Activated CD4-positive, alpha-beta T cell treated with anti-CD3 and anti-CD28 coated beads, Interleukin-2, amount 10 ng/mL, durations not matched to agents 7 days and 5 days (primary cell): ENCODE measurements around the gene GATAD2B. TPM values are rescaled to one million over a fixed set of nuclear protein-coding genes. Genes with fewer than 3 reads are reported as not detected.

Experiments
- CTCF ChIA-PET: fragments of 350-600 bp; sonication (Branson Sonifier 250); formaldehyde crosslinking; loops from one replicate; lab custom pipeline; 2021; ENCODE audit warnings: antibody characterized with exemption; lab: Charles Lee
- POLR2A ChIA-PET: fragments of 350-600 bp; sonication (Branson Sonifier 250); formaldehyde crosslinking; loops from one replicate; lab custom pipeline; 2021; ENCODE audit warnings: antibody characterized with exemption; lab: Charles Lee
- DNase-seq: peaks from one replicate; pipeline ENCODE4 v3.0.0-alpha.2; 2020
- H3K27ac Mint-ChIP-seq: one replicate; pipeline ENCODE4 v1.8.0; 2021; ENCODE audit warnings: mild to moderate bottlenecking, moderate library complexity, mixed read lengths
- H3K27me3 Mint-ChIP-seq: one replicate; pipeline ENCODE4 v1.8.0; 2021; ENCODE audit warnings: mixed read lengths
- H3K36me3 Mint-ChIP-seq: one replicate; pipeline ENCODE4 v1.8.0; 2021; ENCODE audit warnings: low read depth, mixed read lengths
- H3K4me1 Mint-ChIP-seq: one replicate; pipeline ENCODE4 v1.8.0; 2021; ENCODE audit warnings: mixed read lengths
- H3K4me3 Mint-ChIP-seq: one replicate; pipeline ENCODE4 v1.8.0; 2021; ENCODE audit warnings: mild to moderate bottlenecking, moderate library complexity, mixed read lengths
- H3K9me3 Mint-ChIP-seq: one replicate; pipeline ENCODE4 v1.8.0; 2021; ENCODE audit warnings: mixed read lengths
- total RNA-seq, 2 experiments: library from RNA; stranded (reverse); gene quantifications; one replicate each; pipeline ENCODE4 v1.2.3, GENCODE V29; 2021

The GATAD2B gene
- total RNA-seq, 2 experiments from 2014 or later: 73.4 to 75.4 TPM

DNA sequence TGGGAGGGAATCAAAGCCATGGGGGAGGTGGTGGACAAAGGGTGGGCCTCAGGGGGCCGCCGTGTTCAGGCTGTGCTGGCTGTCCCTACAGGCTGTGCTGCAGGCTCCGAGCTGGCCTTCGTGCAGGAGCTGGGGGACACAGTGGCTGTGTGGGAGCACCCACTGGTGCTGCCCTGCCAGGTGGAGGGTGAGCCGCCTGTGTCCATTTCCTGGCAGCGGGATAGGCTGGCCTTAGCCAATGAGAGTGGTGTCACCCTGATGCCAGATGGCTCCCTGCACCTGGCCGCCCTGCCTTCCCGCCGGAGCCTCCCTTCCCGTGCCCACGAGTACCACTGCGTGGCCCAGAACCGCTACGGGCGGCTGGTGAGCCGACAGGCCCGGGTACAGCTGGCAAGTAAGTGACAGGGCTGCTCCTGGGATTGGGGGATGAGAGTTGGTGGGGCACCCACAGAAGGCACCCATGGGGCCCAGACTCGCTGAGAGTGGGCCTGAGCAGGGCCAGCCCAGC is 127.4 kb downstream of the GATAD2B start:
- CTCF ChIA-PET: interaction anchor here (0.5 to 1.2 kb wide), 3 partner anchors 13 to 191 kb away, joined by 3 read pairs; partner anchors contain the start of genes DENND4B and RAB13
- DNase-seq: no peak
- peaks cover 54% of the 10 kb centered on the region for H3K4me1 Mint-ChIP-seq
- POLR2A ChIA-PET: no interaction called here
- H3K36me3 Mint-ChIP-seq: no peaks in the 10 kb centered on the region
- H3K9me3 Mint-ChIP-seq: no peaks in the 10 kb centered on the region
- no peaks in the 10 kb centered on the region for H3K27me3 Mint-ChIP-seq
- H3K4me3 Mint-ChIP-seq: no peak overlapping the region
- no peak overlapping the region for H3K27ac Mint-ChIP-seq

DNA sequence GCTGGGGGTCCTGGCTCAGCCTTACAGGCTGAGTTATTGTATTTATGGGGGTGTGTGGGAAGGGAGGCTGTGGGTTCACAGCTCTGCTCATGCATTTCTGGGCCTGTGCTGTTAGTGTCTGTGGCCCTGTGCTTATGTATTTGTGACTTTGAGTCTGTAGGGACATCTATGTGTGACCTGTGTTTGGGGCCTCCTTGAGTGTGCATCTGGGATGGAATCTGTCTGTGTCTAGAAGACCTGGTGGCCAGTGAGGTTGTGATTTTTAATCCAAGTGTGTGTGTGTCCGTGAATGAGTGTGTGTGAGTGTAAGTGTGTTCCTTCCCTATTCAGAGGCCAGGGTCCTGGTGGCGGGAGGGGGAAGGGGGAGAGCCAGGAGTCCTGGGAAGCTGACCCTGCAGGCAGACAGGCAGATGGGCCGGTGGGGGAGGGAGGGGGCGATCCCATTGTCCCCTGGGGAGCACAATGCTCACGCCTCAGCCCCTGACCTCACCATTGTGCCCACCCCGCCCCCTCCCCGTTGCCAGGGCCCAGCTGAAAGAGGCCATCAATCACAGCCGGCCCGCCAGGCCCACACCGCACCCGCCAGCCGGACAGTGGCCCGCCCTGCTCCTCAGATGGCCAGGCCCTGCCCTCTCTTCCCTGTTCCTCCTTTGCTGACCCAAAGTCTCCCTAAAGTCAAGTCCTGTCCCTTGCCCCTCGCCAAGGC is 128.0 kb downstream of the GATAD2B start:
- Mint-ChIP-seq H3K27me3 (no peaks in the 10 kb centered on the region), H3K4me1 (peaks cover 60% of the 10 kb centered on the region), H3K9me3 (no peaks in the 10 kb centered on the region), H3K4me3 (no peak overlapping the region), H3K27ac (peak overlapping the region; percentile 58), H3K36me3 (no peaks in the 10 kb centered on the region)
- POLR2A ChIA-PET: interaction anchor here (0.6 kb wide), 1 partner anchor 30 kb away, joined by 4 read pairs; no protein-coding TSS in a partner anchor
- no peak for DNase-seq
- CTCF ChIA-PET: interaction anchor here (0.8 to 1.2 kb wide), 2 partner anchors 13 to 192 kb away, joined by 3 read pairs; partner anchors contain the start of gene RAB13

DNA sequence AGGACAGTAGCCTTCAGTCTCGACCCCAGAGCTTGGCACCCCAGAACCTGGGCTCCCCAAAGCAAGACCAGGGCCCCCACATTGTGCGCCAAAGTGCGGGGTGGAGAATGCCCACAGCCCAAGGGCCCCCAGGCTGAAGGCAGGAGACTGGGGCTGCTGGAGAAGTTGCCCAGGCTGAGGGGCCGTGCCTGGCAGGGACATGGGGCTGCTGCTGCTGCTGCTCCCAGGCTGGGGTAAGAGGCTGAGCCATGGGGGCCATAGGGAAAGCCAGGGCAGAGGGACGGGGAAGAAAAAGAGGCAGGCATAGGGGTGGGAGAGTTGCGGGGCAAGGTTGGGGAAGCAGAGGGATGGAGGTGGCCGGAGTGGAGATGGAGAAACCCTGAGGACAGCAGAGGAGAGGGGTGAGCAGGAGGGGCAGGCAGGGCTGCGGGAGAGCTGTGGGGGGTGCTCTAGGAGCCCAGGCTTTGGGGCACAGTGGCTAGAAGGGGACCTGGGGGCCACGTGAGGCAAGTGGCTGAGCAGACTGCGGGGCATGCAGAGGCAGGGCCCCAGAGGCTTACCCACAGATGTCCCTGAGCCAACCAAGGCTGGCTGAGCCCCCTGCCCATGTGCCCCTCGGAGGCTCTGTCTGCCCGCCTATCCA is 128.7 kb downstream of the GATAD2B start:
- H3K9me3 Mint-ChIP-seq: no peaks in the 10 kb centered on the region
- no peak overlapping the region for H3K27ac Mint-ChIP-seq
- no peak overlapping the region for H3K4me3 Mint-ChIP-seq
- POLR2A ChIA-PET: no interaction called here
- no peaks in the 10 kb centered on the region for H3K27me3 Mint-ChIP-seq
- CTCF ChIA-PET: interaction anchor here (1.2 to 1.7 kb wide), 3 partner anchors 9 to 14 kb away, joined by 3 to 5 read pairs (median 3); no protein-coding TSS in a partner anchor
- H3K4me1 Mint-ChIP-seq: peaks cover 65% of the 10 kb centered on the region
- DNase-seq: no peak
- no peaks in the 10 kb centered on the region for H3K36me3 Mint-ChIP-seq

DNA sequence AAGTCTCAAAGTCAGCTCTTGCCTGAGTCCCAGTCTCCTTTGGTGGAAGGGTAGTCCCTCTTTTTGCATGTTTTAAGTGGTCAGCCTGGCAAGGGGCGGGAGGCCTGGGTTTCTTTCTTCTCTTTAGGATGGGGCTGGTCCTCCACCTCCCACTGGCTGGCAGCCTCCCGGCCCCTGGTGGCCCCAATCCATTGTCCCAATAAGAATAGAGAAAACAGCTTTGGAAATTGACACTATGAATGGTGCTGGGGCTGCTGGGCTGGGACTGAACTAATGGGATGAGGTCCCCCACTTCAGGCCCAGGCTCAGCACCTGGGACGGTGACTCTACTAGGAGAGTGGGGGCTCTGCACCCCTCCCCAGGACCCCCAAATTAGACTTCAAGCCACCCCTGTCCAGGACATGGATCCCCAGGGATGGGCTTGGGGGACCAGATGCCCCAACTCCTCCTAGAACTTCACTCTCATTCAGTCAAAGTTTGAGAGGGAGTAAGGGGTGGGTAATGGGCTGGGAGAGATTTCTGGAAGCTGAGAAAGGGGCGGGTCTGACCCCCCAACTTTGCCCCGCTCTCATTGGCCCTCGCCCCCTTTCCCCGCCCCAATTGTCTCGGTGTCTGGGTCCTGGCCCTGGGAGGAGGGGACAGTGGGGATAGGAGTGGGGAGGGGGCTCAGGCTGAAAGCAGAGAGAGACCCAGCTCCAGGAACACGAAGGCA is 129.4 kb downstream of the GATAD2B start:
- Mint-ChIP-seq H3K4me1 (peaks cover 68% of the 10 kb centered on the region), H3K27ac (peak overlapping the region; percentile 22), H3K4me3 (no peak overlapping the region), H3K9me3 (no peaks in the 10 kb centered on the region), H3K36me3 (no peaks in the 10 kb centered on the region), H3K27me3 (no peaks in the 10 kb centered on the region)
- ChIA-PET POLR2A (no interaction called here), CTCF (interaction anchor here (1.3 to 1.7 kb wide), 3 partner anchors 9 to 163 kb away, joined by 3 to 5 read pairs (median 4); no protein-coding TSS in a partner anchor)
- DNase-seq: no peak

DNA sequence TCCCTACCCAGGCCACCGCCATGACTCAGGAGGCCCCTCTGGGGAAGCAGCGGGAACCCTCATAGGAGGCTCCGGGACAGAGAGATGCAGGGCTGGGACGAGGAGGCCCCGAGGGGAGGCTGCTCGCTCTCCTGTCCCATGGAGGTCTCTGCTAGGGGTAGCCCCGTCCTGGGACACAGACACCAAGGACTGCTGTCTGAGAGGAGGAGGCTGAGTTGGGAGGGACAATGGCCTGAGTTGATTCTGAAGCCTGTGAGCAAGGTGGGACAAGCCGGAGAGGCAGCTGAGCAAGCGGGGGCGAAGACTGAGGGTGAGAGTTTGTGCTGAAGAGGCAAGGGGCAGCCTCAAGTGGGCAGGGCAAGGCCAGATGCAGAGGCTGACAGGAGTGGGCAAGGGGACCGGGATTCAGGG is 130.1 kb downstream of the GATAD2B start:
- Mint-ChIP-seq H3K27me3 (peaks cover 6% of the 10 kb centered on the region), H3K4me1 (peaks cover 64% of the 10 kb centered on the region), H3K9me3 (no peaks in the 10 kb centered on the region), H3K27ac (peak overlapping the region; percentile 64), H3K36me3 (no peaks in the 10 kb centered on the region), H3K4me3 (no peak overlapping the region)
- no peak for DNase-seq
- POLR2A ChIA-PET: no interaction called here
- CTCF ChIA-PET: interaction anchor here (0.7 to 1.7 kb wide), 4 partner anchors 10 to 1856 kb away, joined by 3 to 6 read pairs (median 4); no protein-coding TSS in a partner anchor

DNA sequence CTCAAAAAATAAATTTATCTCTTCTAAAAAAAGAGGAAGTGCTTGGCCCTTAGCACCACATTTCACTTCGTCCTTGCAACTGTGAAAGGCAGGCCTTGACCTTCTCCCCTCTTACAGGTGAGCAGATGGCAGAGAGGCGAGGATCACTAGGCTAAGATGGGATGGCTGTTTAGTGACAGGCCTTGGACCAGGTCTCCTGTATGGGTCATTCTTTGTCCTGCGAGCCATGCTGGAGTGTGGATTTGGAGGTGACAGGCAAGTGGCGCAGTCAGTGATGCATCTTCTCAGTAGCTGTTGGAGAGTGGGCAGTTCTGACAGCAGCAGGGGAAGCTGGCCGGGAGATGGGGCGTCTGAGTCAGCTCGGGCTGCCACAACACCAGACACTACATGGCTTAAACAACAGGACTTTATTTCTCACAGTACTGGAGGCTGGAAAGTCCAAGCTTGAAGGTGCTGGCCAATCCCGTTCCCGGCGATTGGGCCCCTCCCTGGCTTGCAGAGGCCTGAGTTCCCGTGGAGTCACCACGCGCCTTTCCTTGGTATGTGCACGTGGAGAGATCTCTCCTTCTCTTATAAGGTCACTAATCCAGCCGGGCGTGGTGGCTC is 131.0 kb downstream of the GATAD2B start:
- no peak for DNase-seq
- POLR2A ChIA-PET: interaction anchor here (0.7 kb wide), 1 partner anchor 194 kb away, joined by 5 read pairs; the partner anchor contains the start of gene RAB13
- H3K4me3 Mint-ChIP-seq: no peak overlapping the region
- peaks cover 11% of the 10 kb centered on the region for H3K27me3 Mint-ChIP-seq
- H3K9me3 Mint-ChIP-seq: no peaks in the 10 kb centered on the region
- H3K4me1 Mint-ChIP-seq: peaks cover 57% of the 10 kb centered on the region
- no peaks in the 10 kb centered on the region for H3K36me3 Mint-ChIP-seq
- H3K27ac Mint-ChIP-seq: peak overlapping the region; percentile 81
- CTCF ChIA-PET: interaction anchor here (0.6 to 1.6 kb wide), 4 partner anchors 10 to 194 kb away, joined by 3 to 6 read pairs (median 4); partner anchors contain the start of gene RAB13

DNA sequence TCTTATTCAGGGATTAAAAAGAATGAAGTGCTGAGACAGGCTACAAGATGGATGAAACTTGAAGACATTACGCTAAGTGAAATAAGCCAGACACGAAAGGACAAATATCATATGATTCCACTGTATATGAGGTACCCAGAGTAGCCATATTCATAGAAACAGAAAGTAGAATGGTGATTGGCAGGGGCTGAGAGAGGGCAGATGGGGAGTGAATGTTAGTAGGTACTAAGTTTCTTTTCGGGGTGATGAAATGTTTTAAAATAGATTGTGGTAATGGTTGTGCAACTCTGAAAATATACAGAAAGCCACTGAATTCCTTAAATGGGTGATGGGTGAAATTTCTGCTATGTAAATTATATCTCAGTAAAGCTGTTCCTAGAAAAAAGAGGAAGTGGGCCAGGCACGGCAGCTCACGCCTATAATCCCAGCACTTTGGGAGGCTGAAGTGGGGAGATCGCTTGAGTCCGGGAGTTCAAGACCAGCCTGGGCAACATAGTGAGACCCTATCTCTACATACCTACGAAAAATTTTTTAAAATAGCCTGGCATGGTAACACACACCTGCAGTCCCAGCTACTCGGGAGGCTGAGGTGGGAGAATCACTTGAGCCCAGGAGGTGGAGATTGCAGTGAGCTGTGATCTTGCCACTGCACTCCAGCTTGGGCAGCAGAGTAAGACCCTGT is 131.7 kb downstream of the GATAD2B start:
- Mint-ChIP-seq H3K9me3 (no peaks in the 10 kb centered on the region), H3K4me1 (peaks cover 50% of the 10 kb centered on the region), H3K36me3 (no peaks in the 10 kb centered on the region), H3K27me3 (peaks cover 16% of the 10 kb centered on the region), H3K4me3 (peak overlapping the region; percentile 22), H3K27ac (peak overlapping the region; percentile 81)
- DNase-seq: peak; percentile 44
- ChIA-PET CTCF (interaction anchor here (0.6 to 1.0 kb wide), 3 partner anchors 10 to 195 kb away, joined by 3 to 6 read pairs (median 3); partner anchors contain the start of genes GATAD2B and RAB13), POLR2A (interaction anchor here (0.7 kb wide), 1 partner anchor 195 kb away, joined by 5 read pairs; the partner anchor contains the start of gene RAB13)

DNA sequence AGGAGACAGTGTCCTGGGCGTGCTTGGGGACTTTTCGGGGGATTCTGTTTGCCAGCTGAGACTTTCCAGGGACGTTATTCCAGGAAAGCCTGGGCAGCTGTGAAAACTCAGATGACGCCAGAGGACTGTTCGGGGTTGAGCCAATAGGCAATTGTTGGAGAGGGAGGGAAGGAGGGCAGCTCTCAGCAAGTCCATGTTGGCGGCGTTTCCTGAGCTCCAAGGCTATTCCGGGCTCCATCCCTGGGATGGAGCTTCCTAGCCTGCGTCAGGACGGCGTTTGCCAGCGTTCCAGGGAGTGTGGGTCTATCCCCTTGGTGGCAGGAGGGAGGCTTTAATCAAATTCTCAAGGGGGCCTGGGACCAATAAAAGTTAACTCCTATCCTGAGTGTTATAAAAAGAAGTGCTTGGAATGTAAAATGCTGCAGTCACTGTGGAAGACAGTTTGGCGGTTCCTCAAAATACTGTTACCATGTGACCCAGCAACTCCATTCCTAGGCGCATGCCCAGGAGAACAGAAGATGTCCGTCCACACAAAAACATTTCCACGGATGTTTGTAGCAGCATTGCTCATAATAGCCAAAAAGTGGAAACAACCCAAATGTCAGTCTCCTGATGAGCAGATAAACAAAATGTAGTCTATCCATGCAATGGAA is 132.3 kb downstream of the GATAD2B start:
- H3K4me1 Mint-ChIP-seq: peaks cover 45% of the 10 kb centered on the region
- CTCF ChIA-PET: interaction anchor here (1.0 to 1.2 kb wide), 2 partner anchors 14 to 133 kb away, joined by 3 to 4 read pairs; partner anchors contain the start of gene GATAD2B
- DNase-seq: no peak
- H3K9me3 Mint-ChIP-seq: no peaks in the 10 kb centered on the region
- peak overlapping the region; percentile 81 for H3K27ac Mint-ChIP-seq
- peaks cover 16% of the 10 kb centered on the region for H3K27me3 Mint-ChIP-seq
- POLR2A ChIA-PET: interaction anchor here (0.5 kb wide), 1 partner anchor 168 kb away, joined by 3 read pairs; the partner anchor contains the start of gene CRTC2
- H3K4me3 Mint-ChIP-seq: peak overlapping the region; percentile 22
- no peaks in the 10 kb centered on the region for H3K36me3 Mint-ChIP-seq

DNA sequence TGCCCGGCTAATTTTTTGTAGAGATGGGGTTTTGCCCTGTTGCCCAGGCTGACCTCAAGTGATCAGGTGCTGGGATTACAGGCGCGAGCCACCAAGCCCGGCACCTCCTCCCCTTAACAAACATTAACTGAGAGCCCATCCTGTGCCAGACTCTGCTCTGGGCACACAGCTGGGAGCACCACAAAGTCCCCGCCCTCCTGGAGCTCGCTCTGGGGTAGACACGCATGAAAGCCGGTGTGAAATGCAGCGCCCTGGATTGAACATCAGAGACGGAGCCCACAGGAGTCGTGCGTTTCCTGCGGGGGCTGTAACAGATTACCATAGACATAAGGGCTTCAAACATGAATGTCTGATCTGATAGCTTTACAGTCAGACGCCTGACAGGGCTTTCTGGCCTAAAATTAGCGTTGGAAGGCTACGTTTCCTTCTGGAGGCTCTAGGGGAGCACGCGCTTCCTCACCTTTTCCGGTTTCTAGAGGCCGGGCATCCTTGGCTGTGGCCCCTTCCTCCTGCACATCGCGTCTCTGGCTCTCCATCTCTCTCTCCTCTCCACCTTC is 133.2 kb downstream of the GATAD2B start:
- H3K4me1 Mint-ChIP-seq: peaks cover 42% of the 10 kb centered on the region
- no peak overlapping the region for H3K4me3 Mint-ChIP-seq
- H3K9me3 Mint-ChIP-seq: no peaks in the 10 kb centered on the region
- H3K36me3 Mint-ChIP-seq: no peaks in the 10 kb centered on the region
- H3K27me3 Mint-ChIP-seq: peaks cover 16% of the 10 kb centered on the region
- no peak for DNase-seq
- ChIA-PET CTCF (interaction anchor here (1.1 to 1.2 kb wide), 2 partner anchors 14 to 15 kb away, joined by 3 to 4 read pairs; partner anchors contain the start of gene SLC27A3), POLR2A (interaction anchor here (0.5 kb wide), 1 partner anchor 169 kb away, joined by 3 read pairs; the partner anchor contains the start of gene CRTC2)
- H3K27ac Mint-ChIP-seq: peak overlapping the region; percentile 81

DNA sequence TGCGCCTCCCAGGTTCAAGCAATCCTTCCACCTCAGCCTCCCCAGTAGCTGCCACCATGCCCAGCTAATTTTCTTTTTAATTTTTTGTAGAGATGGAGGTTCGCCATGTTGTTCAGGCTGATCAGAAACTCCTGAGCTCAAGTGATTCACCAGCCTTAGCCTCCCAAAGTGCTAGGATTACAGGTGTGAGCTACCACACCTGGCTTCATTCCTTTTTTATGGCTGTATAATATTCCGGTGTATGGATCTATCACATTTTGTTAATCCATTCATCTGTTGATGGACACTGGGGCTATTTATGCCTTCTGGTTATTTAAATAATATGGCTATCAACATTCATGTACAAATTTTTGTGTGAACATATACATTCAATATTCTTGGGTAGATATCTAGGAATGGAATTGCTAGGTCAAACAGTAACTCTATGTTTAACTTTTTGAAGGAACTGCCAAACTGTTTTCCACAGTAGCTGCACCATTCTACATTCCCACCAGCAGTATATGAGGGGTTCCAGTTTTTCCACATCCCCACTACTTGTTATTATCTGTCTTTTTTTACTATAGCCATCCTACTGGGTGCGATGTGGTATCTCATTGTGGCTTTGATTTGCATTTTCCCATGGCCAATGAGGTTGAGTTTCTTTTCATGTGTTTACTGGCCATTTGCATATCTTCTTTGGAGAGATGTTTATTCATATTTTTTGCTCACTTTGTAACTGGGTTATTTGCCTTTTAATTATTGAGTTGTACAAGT is 136.6 kb downstream of the GATAD2B start:
- Mint-ChIP-seq H3K9me3 (no peaks in the 10 kb centered on the region), H3K36me3 (no peaks in the 10 kb centered on the region), H3K27ac (no peak overlapping the region), H3K4me3 (no peak overlapping the region), H3K4me1 (peaks cover 38% of the 10 kb centered on the region), H3K27me3 (peaks cover 16% of the 10 kb centered on the region)
- POLR2A ChIA-PET: no interaction called here
- CTCF ChIA-PET: interaction anchor here (1.0 kb wide), 1 partner anchor 201 kb away, joined by 3 read pairs; no protein-coding TSS in a partner anchor
- DNase-seq: no peak
